Choroid plexus epithelial cell (primary cell): ENCODE results near the gene EPB41L5.
A peak's percentile ranks its signal among the peaks of the same experiment; 100 is the strongest.

Source experiments
- DNase-seq: peaks from one replicate; pipeline ENCODE4 v3.0.0-alpha.2; 2010; ENCODE audit warnings: low read depth
- H3K4me3 ChIP-seq: 2 replicates; pipeline ENCODE4 v1.5.1; 2011; ENCODE audit warnings: low read depth, mild to moderate bottlenecking, control low read depth, low read length, moderate library complexity
- TF ChIP-seq, protein P1 (sequence below): conservative IDR thresholded peaks from 2 replicates; pipeline ENCODE4 v1.5.1; 2011; ENCODE audit warnings: low read depth, mild to moderate bottlenecking, control low read depth, inconsistent platforms, low read length, moderate library complexity

Gene EPB41L5

DNA sequence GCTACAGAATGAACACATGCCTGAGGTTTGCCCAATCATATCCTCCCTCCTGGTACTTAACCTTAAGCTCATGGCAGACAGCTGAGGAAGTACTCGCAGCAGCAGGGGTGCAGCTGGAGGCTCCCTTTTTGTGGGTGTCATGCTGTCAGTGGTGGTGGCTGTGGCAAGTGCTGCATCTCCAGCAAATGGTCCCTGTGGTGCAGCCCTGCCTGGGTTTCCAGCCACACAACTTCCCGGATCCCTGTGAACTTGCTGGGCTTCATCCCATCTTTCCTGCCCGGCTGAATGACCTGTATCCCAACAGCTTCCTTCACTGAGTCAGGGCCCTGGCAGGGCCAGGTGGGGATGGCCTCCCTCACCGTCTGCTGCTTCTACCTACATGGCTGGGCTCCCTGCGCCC lies 205.3 kb downstream of the EPB41L5 start:
- TF ChIP-seq, protein P1, sequence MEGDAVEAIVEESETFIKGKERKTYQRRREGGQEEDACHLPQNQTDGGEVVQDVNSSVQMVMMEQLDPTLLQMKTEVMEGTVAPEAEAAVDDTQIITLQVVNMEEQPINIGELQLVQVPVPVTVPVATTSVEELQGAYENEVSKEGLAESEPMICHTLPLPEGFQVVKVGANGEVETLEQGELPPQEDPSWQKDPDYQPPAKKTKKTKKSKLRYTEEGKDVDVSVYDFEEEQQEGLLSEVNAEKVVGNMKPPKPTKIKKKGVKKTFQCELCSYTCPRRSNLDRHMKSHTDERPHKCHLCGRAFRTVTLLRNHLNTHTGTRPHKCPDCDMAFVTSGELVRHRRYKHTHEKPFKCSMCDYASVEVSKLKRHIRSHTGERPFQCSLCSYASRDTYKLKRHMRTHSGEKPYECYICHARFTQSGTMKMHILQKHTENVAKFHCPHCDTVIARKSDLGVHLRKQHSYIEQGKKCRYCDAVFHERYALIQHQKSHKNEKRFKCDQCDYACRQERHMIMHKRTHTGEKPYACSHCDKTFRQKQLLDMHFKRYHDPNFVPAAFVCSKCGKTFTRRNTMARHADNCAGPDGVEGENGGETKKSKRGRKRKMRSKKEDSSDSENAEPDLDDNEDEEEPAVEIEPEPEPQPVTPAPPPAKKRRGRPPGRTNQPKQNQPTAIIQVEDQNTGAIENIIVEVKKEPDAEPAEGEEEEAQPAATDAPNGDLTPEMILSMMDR, result no peak
- no peak overlapping the region for H3K4me3 ChIP-seq
- no peak for DNase-seq

GRCh38 chr2:120219291-120219690 lies 206.4 kb downstream of the EPB41L5 start:
- no peak for DNase-seq
- TF ChIP-seq, protein P1, result no peak

DNA sequence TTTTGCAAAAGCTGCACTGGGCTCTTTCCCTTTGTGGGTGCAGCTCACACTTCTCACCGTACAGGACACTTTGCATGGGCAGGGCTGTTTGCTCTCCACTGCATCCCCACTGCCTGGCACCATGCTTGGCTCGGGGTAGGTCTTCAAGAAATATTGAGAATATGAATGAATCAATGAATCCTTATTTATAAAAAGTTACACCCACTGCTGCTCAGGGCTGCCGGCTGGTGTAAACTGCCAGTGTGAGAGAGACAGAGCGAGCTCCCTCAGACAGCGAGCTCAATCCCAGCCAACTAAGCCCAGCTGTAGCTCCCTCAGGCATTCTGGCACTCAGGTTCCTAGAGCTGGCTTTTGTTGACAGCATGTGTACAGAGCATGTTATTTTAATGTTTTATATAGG lies 206.9 kb downstream of the EPB41L5 start:
- no peak for DNase-seq
- TF ChIP-seq, protein P1, result no peak
- no peak overlapping the region for H3K4me3 ChIP-seq

More at GRCh38 chr2:120219291-120219690, 206.4 kb downstream of the EPB41L5 start:
- H3K4me3 ChIP-seq, result no peak overlapping the region

GRCh38 chr2:120220756-120221155 lies 207.9 kb downstream of the EPB41L5 start:
- no peak overlapping the region for H3K4me3 ChIP-seq
- no peak for DNase-seq
- TF ChIP-seq, protein P1, result no peak

- TF ChIP-seq, protein P1, result no peak
- no peak overlapping the region for H3K4me3 ChIP-seq
- no peak for DNase-seq
Measured at GRCh38 chr2:120221616-120222015, 208.7 kb downstream of the EPB41L5 start.

GRCh38 chr2:120222186-120223033 lies 209.5 kb downstream of the EPB41L5 start:
- TF ChIP-seq, protein P1, result no peak

More at GRCh38 chr2:120222186-120223033, 209.5 kb downstream of the EPB41L5 start:
- DNase-seq, result no peak
- peak overlapping the region; percentile 75 for H3K4me3 ChIP-seq
